ENCODE data around the gene PARN.

DNA sequence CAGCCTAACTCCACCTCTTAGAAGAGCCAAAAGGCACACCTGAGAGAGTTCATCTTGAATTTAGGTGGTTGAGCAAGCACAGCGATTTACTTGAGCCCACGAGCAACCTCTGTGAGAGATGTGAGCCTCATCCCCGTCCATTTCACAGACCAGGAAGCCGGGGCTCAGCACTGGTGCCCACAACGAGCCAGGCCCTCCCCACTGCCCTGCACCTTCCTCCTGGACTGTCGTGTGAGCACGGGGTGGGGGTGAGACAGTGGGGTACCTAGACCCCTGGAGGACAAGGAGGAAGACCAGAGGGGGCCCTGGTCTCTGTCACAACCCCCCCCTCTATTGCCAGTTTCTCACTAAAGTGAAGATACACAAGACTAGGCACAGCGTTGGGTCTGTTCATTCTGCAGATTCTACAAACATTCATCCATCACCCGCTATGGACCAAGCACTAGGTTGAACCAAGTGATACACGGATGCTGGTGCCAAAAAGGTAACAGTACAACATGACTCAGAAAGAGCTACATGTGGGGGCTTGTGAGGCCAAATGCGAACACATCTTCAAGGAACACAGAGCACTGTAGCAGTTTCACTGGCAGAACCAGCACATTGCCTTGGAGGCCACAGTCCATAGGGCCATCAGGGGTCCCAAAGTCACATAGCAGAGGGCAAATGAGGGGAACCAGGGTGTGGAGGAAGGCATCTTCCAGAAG lies 231.9 kb downstream of the PARN start:
- TF ChIP-seq POLR2AphosphoS5 (IDR thresholded peaks at IDR 0.05) (no peak), POLR2A (IDR thresholded peaks at IDR 0.05) (no peak), EP300 (IDR thresholded peaks at IDR 0.05) (no peak)
- TF ChIP-seq, protein P1, sequence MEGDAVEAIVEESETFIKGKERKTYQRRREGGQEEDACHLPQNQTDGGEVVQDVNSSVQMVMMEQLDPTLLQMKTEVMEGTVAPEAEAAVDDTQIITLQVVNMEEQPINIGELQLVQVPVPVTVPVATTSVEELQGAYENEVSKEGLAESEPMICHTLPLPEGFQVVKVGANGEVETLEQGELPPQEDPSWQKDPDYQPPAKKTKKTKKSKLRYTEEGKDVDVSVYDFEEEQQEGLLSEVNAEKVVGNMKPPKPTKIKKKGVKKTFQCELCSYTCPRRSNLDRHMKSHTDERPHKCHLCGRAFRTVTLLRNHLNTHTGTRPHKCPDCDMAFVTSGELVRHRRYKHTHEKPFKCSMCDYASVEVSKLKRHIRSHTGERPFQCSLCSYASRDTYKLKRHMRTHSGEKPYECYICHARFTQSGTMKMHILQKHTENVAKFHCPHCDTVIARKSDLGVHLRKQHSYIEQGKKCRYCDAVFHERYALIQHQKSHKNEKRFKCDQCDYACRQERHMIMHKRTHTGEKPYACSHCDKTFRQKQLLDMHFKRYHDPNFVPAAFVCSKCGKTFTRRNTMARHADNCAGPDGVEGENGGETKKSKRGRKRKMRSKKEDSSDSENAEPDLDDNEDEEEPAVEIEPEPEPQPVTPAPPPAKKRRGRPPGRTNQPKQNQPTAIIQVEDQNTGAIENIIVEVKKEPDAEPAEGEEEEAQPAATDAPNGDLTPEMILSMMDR (IDR thresholded peaks at IDR 0.05) = no peak

Measured in stomach (tissue), 4 donors.